GM18870 (cell line): ENCODE measurements around the gene CCDC7.
"Not testable (repeated sequence)": the region's sequence is repeated elsewhere in the genome, so short reads cannot be mapped to it uniquely, and the experiment has no call there.

Experiments
- ATAC-seq: cut with Tn5 transposase; IDR thresholded peaks from one replicate; pipeline ENCODE4 v1.9.1; 2021; ENCODE audit warnings: moderate library complexity; ENCODE audit not compliant: unreplicated experiment

Gene CCDC7

DNA sequence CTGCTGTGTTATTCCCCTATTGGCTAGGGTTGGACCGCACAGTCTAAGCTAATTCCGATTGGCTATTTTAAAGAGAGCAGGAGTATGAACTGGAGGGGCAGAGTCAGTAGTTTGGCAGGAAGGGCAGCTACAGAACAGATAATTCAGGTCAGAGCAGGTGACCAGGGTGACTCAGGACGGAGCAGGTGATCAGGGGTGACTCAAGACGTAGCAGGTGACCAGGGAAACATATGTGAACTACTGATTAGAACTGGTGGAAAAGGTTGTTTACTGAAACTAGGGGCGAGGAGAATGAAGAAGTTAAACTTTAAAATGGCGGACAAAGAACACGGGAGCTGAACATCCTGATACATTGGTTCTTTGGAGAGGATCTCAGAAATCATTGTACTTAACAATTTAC lies 102.3 kb downstream of the CCDC7 start:
- ATAC-seq = no peak

DNA sequence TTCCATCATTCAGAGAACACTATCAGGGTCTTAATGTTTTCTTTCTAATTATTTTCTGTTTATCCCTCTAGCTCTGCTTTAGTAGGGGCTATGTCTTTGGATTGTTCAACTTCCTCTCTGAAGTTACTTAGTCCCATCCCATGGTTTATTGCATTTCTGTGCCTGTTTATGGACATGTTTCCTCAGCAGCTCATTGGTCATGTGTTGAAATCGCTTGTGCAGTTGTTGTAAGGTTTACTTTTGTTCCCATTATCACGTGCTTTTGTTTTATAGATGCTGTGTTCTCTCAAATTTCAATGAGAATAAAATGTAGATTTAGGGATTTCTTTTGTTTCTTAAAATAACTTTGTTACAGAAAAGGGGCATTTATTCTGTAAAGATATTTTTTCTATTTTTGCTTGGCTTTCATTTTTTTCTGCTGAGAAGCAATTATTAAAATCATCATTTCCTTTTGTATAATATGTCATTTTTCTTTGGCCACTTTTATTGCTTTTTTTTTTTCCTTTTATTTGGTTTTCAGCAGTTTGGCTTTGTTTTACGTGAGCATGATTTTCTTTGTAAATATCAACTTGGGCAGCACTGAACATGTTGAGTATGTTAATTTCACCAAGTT lies 110.9 kb downstream of the CCDC7 start:
- no peak for ATAC-seq

DNA sequence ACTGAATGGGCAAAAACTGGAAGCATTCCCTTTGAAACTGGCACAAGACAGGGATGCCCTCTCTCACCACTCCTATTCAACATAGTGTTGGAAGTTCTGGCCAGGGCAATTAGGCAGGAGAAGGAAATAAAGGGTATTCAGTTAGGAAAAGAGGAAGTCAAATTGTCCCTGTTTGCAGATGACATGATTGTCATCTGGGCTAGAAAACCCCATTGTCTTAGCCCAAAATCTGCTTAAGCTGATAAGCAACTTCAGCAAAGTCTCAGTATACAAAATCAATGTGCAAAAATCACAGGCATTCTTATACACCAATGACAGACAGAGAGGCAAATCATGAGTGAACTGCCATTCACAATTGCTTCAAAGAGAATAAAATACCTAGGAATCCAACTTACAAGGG lies 116.8 kb downstream of the CCDC7 start:
- not testable (repeated sequence) for ATAC-seq

DNA sequence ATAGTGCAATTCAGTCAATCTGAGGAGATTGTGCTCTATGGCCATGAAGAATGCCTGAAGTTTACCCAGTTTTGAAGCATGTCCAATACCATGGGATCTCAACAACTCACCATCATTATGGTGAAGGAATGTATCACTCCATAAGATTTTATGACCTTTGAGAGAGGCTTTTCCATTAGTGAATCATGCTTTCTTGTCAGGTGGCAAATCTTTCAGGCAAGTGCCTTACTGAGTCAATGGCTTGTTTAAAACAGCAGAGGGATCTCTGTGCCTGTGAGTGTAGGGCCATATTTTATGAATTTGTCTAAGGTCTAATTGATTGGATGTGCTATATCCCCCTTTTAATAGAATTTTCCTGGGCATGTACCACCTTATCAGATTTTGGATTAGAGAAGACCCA lies 131.5 kb downstream of the CCDC7 start:
- no peak for ATAC-seq

DNA sequence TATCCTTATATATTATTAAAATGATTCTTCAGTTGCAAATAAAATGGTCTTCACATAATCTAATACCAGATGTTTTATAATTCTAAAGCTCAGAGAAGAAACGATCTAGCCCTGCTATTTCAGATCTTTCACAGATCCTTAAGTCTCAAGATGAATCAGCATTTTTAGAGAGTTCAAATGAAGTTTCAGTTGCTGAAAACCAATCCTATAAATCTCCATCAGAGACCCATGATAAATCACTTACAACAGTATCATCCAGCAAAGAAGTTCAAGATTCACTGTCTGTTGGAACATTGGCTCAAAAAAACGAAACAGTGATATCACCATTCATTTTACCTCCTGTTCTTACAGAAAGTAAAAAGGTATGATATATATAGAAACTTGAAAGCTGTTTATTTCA lies 137.0 kb downstream of the CCDC7 start:
- no peak for ATAC-seq

DNA sequence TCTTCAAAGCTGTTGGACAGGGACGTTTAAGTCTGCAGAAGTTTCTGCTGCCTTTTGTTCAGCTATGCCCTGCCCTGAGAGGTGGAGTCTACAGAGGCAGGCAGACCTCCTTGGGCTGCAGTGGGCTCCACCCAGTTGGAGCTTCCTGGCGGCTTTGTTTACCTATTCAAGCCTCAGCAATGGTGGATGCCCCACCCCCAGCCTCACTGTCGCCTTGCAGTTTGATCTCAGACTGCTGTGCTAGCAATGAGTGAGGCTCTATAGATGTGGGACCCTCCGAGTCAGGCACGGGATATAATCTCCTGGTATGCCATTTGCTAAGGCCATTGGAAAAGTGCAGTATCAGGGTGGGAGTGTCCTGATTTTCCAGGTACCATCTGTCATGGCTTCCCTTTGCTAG lies 152.1 kb downstream of the CCDC7 start:
- ATAC-seq = not testable (repeated sequence)

DNA sequence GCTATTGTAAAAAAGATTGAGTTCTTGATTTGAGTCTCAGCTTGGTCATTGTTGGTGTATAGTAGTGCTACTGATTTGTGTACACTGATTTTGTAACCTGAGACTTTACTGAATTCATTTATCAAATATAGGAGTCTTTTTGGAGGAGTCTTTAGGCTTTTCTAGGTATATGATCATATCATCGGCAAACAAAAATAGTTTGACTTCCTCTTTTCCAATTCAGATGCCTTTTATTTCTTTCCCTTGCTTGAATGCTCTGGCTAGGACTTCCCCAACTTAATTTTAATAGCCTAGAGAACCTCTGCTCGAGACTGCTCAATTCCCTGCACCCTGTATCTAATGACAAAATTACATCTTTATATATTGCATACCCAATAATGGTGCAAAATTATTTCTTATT lies 154.4 kb downstream of the CCDC7 start:
- ATAC-seq = no peak

DNA sequence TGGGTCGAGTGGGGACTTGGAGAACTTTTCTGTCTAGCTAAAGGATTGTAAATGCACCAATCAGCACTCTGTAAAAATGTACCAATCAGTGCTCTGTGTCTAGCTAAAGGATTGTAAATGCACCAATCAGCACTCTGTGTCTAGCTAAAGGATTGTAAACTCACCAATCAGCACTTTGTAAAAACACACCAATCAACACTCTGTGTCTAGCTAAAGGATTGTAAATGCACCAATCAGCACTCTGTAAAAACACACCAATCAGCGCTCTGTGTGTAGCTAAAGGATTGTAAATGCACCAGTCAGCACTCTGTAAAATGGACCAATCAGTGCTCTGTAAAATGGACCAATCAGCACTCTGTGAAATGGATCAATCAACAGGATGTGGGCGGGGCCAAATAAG lies 155.6 kb downstream of the CCDC7 start:
- not testable (repeated sequence) for ATAC-seq

DNA sequence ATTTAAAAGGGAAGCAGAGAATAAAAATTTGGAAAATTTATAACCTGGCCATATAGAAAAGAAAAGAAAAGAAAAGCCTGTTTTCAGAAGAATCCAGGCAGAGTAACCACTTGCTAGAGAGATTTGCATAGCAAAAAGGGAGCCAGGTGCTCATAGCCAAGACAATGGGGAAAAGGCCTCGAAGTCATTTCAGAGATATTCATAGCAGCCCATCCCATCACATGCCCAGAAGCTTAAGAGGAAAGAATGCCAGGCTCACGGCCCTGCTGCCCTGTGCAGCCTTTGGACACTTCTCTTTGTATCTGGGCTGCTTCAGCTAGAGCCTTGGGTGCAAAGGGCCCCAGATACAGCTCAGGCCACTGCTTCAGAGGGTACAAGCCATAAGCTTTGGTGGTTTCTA lies 159.8 kb downstream of the CCDC7 start:
- ATAC-seq = no peak

DNA sequence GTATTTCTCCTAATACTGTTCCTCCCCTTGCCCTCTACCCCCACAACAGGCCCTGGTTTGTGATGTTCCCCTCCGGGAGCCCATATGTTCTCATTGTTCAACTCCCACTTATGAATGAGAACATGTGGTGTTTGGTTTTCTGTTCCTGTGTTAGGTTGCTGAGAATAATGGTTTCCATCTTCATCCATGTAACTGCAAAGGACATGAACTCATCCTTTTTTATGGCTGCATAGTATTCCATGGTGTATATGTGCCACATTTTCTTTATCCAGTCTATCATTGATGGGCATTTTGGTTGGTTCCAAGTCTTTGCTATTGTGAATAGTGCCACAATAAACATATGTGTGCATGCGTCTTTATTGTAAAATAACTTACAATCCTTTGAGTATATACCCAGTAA lies 164.6 kb downstream of the CCDC7 start:
- ATAC-seq = not testable (repeated sequence)

DNA sequence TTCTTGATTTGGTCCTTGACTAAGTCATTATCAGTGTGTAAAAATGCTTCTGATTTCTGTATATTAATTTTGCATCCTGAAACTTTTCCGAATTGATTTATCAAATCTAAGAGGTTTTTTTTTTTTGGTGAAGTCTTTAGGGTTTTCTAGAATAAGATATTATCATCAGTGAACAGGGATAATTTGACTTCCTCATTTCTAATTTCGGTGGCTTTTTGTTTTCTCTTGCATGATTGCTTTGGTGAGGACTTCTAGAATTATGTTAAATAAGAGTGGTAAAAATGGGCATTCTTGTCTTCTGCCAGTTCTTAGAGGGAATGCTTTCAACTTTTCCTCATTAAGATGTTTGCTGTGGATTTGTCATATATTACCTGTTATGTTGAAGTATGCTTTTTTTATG lies 170.5 kb downstream of the CCDC7 start:
- no peak for ATAC-seq

DNA sequence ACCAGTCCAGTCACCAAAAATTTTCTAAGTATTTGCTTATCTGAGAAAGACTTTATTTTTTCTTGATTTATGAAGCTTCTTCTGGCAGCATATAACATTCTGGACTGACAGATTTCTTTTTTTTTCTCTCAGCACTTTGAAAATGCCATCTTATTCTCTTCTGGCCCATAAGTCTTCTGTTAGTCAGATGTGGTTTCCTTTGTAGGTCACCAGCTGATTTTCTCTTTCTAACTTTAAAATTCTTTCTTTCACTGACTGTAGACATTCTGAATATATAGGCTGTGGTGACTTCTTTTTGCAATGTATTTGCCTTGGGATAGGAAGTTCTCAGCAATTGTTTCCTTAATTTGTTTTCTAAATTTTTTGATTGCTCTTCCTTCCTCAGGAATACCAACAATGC lies 172.5 kb downstream of the CCDC7 start:
- ATAC-seq = no peak

DNA sequence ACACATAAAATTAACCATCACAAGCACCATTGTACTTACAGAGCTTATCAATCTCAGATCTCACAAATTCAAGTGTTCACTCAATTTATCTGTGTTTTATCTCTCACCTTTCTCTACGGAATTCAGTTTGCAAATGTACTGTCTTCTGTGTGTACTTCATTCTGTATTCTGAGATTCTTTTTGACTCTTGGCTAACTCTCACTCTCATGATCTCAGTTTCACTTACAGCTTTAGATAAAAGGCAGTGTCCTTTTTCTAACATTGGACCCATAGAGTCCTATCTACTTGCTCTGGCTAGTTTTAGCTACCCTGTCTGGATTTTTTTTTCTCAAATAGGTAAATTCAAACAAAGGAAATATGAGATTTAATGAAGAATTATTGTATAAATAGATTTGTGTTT lies 176.0 kb downstream of the CCDC7 start:
- ATAC-seq = no peak

DNA sequence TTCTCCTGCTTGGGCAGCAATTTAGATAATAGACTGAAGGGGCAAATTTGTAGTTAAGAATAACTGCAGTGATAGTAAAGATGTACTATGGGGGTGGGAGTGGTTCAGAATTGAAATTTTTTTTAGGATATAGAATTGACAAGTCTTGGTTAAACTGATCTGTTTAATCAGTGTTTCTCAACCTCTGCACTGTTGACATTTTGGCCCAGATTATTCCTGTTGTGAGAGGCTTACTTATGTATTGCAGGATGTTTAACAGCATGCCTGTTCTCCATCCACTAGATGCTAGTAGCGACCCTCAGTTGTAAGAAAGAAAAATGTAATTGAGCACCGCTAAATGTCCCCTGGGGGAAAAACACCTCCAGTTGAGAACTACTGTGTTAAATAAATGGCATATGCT lies 176.5 kb downstream of the CCDC7 start:
- ATAC-seq = no peak

DNA sequence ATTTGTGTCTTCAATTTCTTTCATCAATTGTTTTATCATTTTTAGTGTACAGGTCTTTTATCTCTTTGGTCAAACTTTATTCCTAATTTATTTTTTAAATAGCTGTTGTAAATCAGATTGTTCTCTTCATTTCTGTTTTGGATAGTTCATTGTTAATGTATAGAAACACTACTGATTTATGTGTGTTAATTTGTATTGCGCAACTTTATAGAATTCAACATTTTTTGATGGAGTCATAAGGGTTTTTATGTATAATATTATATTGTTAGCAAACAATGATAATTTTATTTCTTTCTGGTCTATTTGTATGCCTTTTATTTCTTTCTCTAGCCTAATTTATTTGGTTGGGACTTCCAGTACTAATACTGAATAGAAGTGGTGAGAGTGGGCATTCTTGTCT lies 181.2 kb downstream of the CCDC7 start:
- ATAC-seq = no peak

DNA sequence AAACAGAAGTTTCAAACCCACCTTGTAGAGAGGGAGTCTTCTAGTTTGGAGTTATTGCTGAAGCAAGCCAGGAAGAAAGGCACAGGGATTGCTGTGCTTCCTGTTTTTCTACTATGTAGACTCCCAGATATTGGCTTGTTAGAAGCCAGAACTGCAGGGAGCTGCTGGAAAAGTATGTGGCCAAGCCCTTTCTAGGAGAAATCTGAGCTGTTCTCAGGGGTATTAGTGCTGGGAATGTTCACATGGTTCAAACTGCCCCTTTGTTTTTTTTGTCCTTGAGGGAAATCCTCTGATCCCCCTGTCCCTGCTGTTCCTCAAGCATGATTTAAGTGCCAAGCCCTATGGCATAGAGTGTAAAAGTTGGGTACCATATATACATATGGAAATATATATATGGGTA lies 184.0 kb downstream of the CCDC7 start:
- ATAC-seq = no peak

DNA sequence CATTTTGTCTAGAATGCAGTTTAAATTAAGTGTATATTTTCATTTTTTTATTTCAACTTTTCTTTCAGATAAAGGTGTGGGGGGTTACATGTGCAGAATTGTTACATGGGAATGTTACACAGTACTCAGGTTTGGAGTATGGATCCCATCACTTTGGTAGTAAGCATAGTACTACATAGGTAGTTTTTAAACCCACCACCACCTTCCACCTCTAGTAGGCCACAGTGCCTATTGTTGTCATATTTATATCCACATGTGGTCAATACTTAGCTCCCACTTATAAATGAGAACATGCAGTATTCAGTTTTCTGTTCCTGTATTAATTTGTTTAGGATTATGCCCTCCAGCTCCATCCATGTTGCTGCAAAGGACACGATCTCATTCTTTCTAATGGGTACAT lies 200.6 kb downstream of the CCDC7 start:
- no peak for ATAC-seq

DNA sequence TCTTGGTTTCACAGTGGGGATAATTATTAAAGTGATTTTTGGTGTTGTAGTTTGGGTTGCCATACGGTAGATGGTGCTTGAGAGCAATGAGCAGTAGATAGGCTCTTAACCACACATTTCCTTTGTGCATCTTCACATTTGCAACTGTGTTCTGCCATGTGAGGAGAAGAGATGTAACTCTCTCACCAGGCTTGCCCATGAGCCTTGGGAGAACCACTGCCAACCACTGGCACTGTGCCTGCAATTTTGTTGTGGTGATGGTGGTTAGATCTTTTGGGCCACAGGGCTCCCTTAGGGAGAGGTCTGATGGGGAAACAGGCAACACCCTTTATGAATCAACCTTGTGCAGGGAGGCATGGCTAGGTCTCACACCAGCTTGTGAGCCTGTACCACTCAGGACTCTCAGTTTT lies 204.3 kb downstream of the CCDC7 start:
- no peak for ATAC-seq

DNA sequence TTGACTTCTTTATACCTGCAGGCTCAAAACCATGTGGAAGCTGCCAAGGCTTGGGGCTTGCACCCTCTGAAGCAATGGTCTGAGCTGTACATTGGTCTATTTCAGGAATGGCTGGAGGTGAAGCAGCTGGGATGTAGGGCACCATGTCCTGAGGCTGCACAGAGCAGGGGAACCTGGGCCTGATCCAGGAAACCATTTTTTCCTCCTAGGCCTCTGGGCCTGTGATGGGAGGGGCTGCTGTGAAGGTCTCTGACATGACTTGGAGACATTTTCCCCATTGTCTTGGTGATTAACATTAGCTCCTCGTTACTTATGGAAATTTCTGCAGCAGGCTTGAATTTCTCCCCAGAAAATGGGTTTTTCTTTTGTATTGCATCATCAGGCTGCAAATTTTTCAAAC lies 211.5 kb downstream of the CCDC7 start:
- ATAC-seq = not testable (repeated sequence)

DNA sequence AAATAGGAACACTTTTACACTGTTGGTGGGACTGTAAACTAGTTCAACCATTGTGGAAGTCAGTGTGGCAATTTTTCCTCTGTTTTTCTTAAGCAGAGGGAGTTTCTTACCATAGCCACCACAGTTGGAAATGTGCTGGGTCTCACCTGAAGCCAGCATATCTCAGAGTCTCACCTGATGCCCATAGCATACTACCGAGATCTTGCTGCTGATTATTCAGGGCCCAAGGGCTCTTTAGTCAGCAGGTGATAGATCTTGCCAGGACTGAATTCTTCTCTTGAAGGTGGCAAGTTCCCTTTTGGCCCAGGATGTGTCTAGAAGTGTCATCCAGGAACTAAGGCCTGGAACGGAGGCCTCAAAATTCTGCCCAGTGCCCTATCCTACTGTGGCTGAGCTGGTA lies 215.4 kb downstream of the CCDC7 start:
- no peak for ATAC-seq

DNA sequence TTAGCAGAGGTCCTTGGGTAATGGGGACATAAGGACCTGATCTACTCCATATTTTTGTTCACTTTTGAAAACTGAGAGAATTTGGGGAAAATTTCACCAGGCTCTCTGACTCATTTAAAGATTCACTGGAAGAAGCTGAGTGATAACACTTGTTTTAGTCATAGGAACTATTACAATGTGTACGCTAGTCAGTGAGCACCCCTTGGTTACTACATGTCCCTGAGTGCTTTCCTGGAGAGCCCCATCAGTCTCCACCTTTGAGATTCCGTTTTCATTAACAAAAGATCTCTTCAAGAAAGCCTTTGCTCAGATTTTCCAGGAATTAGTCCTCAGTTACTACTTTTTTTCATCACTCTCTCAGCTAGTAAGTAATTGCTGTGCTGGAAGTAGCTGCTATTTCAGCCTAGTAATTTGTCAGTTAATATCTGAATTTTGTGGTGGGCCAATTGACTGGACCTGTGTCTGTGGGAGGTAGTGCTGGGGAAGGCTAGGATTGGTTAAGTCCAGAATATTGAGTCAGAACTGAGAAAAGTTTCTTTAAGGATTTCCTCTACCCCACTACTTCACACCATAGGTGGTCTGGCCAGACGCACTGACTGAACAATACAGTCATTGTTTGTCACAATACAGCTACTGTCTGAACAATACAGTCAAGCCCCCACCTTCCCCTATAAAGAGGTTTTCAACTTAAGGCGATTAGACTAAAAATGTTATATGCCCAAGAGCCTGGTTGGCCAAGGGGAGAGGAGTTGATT lies 235.0 kb downstream of the CCDC7 start:
- no peak for ATAC-seq

DNA sequence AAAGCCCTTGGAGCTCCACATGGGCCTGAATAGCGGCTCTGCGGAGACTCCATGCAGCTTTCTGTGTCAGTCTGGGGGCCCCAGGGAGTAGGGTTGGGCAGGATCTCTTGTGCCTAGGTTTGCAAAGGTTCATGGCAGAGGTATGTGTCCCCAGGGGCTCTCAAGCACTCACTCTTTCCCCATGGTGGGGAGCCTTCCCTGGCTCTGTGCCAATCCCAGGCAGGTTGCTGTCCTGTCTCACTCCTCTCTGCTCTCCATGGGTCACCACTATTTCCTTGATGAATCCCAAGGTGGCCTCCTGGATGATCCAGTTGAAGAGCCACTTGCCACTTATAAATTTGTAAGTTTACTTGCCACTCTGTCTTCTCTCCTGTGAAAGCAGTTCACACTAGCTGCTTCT lies 238.4 kb downstream of the CCDC7 start:
- ATAC-seq = no peak

DNA sequence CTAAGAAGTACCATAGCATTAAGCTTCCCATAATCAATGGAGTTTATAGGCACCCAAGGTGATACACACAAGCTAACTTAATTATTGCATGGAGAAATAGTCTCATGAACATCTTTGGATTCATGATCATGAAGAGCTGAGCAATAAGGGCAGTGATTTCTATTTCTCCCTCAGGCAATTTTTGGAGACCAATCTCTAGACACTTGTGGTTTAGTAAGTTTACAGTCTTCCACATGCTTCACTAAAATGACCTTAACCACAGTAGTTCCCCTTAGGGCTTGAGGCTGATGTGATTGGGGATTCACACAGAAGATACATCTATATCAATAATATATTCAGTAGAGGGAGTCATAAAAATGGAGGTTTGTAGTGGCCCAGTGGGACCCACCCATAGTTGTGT lies 241.2 kb downstream of the CCDC7 start:
- no peak for ATAC-seq
